Measurements from ENCODE around the gene CPO.

The CPO gene

DNA sequence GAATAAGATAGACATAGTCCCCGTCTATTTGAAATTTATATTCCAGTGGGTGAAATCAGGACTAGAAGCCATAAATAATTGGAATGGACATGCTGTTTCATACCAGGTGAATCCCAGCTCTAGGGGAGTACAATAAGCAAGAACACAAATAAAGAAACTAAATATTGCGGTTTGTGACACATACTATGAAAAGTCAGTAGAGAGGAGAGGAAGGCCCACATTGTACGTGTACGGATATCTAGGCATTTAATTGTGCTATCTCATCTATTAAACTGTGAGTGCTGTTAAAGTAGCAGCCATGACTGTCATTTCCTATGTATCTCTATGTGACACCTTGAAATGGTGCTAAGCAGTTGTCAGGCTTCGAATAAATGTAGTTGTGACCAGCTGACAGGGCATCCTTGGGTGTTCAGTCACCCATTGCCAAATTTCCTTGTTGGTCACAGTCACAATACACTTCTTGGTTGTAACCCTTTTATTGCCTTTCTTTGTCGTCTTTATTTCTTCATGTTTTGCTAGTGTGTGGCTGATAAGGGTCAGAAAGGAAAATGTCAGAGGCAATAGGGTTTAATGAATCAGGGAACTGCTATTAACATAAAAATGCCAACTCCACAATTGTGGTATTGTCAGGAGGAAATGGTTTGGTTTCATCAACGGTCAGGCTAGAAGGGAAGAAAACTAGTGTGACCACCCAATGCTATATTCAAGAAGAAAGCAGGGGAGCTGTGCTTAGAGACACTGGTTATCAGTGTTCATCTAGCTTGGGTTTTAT, 31.5 kb downstream of the CPO start:
- DNase-seq (ENCODE audit: low read depth): no peak
- TF ChIP-seq, protein P1, sequence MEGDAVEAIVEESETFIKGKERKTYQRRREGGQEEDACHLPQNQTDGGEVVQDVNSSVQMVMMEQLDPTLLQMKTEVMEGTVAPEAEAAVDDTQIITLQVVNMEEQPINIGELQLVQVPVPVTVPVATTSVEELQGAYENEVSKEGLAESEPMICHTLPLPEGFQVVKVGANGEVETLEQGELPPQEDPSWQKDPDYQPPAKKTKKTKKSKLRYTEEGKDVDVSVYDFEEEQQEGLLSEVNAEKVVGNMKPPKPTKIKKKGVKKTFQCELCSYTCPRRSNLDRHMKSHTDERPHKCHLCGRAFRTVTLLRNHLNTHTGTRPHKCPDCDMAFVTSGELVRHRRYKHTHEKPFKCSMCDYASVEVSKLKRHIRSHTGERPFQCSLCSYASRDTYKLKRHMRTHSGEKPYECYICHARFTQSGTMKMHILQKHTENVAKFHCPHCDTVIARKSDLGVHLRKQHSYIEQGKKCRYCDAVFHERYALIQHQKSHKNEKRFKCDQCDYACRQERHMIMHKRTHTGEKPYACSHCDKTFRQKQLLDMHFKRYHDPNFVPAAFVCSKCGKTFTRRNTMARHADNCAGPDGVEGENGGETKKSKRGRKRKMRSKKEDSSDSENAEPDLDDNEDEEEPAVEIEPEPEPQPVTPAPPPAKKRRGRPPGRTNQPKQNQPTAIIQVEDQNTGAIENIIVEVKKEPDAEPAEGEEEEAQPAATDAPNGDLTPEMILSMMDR (conservative IDR thresholded peaks at IDR 0.05; ENCODE audit: control insufficient read depth, insufficient read depth, low read depth, low read length): no peak
- no peak overlapping the region for H3K4me3 ChIP-seq (ENCODE audit: control insufficient read depth, low read depth, low read length)

- DNase-seq (ENCODE audit: low read depth): peak; percentile 81
- TF ChIP-seq, protein P1 (conservative IDR thresholded peaks at IDR 0.05; ENCODE audit: control insufficient read depth, insufficient read depth, low read depth, low read length): no peak
- H3K4me3 ChIP-seq (ENCODE audit: control insufficient read depth, low read depth, low read length): no peak overlapping the region
These were observed 32.5 kb downstream of the CPO start for GRCh38 chr2:206971805-206972204.

- no peak overlapping the region for H3K4me3 ChIP-seq (ENCODE audit: control insufficient read depth, low read depth, low read length)
- peak; percentile 52 for DNase-seq (ENCODE audit: low read depth)
- TF ChIP-seq, protein P1 (conservative IDR thresholded peaks at IDR 0.05; ENCODE audit: control insufficient read depth, insufficient read depth, low read depth, low read length): no peak
These were observed 35.2 kb downstream of the CPO start for GRCh38 chr2:206974551-206974950.

DNA sequence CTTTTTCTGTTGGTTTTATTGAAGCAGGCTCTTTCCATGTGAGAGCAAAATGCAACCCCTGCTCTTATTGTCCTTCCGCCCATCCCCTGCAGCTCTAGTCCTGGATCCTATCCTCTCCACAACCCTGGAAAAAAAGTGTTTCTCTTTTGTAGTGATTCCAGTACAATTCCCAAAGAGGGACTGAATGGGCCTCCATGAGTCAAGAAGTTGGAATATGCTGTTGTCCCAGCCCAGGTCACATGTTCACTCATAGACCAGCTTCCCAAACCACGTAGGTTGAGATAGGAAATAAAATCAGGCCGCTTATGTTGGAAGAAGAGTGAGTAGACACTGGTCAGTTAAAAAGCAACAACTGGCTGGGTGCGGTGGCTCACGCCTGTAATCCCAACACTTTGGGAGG, 39.4 kb downstream of the CPO start:
- DNase-seq (ENCODE audit: low read depth): peak; percentile 80
- no peak overlapping the region for H3K4me3 ChIP-seq (ENCODE audit: control insufficient read depth, low read depth, low read length)
- TF ChIP-seq, protein P1 (conservative IDR thresholded peaks at IDR 0.05; ENCODE audit: control insufficient read depth, insufficient read depth, low read depth, low read length): no peak

- H3K4me3 ChIP-seq (ENCODE audit: control insufficient read depth, low read depth, low read length): no peak overlapping the region
- TF ChIP-seq, protein P1 (conservative IDR thresholded peaks at IDR 0.05; ENCODE audit: control insufficient read depth, insufficient read depth, low read depth, low read length): no peak
- no peak for DNase-seq (ENCODE audit: low read depth)
These were observed 40.0 kb downstream of the CPO start for GRCh38 chr2:206979365-206979764.

DNA sequence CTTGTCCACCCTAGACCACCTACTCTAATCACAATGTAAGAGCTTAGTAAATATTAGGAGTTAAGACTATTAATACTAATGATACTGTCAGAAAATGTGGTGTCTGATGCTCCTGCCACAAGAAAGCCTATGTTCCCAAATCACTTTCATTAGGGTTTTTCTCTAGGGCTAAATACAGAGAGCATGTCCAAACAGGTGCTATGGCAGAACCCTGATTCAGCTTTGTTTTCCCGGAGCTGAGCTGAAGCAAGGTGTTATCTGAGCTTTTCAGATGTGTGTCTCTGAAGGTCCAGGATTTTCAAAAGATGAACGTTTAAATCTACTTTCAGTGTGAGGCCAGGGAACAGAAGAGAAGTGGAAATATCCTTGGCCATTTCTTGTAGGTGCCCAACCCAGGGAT, 40.6 kb downstream of the CPO start:
- TF ChIP-seq, protein P1 (conservative IDR thresholded peaks at IDR 0.05; ENCODE audit: control insufficient read depth, insufficient read depth, low read depth, low read length): no peak

More for the DNA sequence above, 40.6 kb downstream of the CPO start:
- no peak overlapping the region for H3K4me3 ChIP-seq (ENCODE audit: control insufficient read depth, low read depth, low read length)
- DNase-seq (ENCODE audit: low read depth): no peak

Measured in fibroblast of mammary gland (primary cell).